CD4-positive, alpha-beta T cell (primary cell): ENCODE data around the gene PMM1. TPM values are rescaled to one million over a fixed set of nuclear protein-coding genes. Genes with fewer than 3 reads are reported as not detected.

Experiments
- ATAC-seq: fragments of 200-7000 bp; cut with Tn5 transposase; one replicate; pipeline ENCODE4 v1.10.0; 2022; ENCODE audit warnings: mild to moderate bottlenecking; ENCODE audit not compliant: poor library complexity
- CTCF ChIA-PET: fragments of 350-600 bp; sonication (Branson Sonifier 250); formaldehyde crosslinking; loops from one replicate; lab custom pipeline; 2021; ENCODE audit warnings: antibody characterized with exemption, inconsistent platforms; lab: Charles Lee
- POLR2A ChIA-PET: fragments of 350-600 bp; sonication (Branson Sonifier 250); formaldehyde crosslinking; loops from one replicate; lab custom pipeline; 2021; ENCODE audit warnings: antibody characterized with exemption, inconsistent platforms; lab: Charles Lee
- DNase-seq, 14 experiments: peaks; one replicate each; pipeline ENCODE4 v3.0.0-alpha.2; 2013 to 2020; ENCODE audit warnings: mixed read lengths in 2 of 14
- H3K27ac ChIP-seq, 2 donors: one replicate each; pipeline versions ENCODE4 v1.5.1 to v1.7.0; 2013; ENCODE audit warnings: low read length in 2 of 2, low read depth in 1 of 2, mild to moderate bottlenecking in 1 of 2
- H3K27me3 ChIP-seq, 2 experiments: 1 replicate in 1 of 2; 2 replicates in 1 of 2; pipeline versions ENCODE4 v1.6.1 to v1.7.0; 2013; ENCODE audit warnings: low read length in 2 of 2, control low read depth in 1 of 2, mild to moderate bottlenecking in 1 of 2, moderate library complexity in 1 of 2; ENCODE audit not compliant: insufficient read depth in 2 of 2, control insufficient read depth in 1 of 2
- H3K36me3 ChIP-seq: one replicate; pipeline ENCODE4 v1.6.1; 2013; ENCODE audit warnings: low read length, control low read depth; ENCODE audit not compliant: insufficient read depth
- H3K4me1 ChIP-seq: one replicate; pipeline ENCODE4 v1.6.1; 2013; ENCODE audit warnings: low read length, control low read depth; ENCODE audit not compliant: insufficient read depth
- H3K4me3 ChIP-seq: one replicate; pipeline ENCODE4 v1.5.1; 2013; ENCODE audit warnings: mild to moderate bottlenecking, low read length, moderate library complexity
- H3K9me3 ChIP-seq, 2 experiments: 1 replicate in 1 of 2; 2 replicates in 1 of 2; pipeline versions ENCODE4 v1.6.1 to v1.7.0; 2013; ENCODE audit warnings: low read length in 2 of 2, mild to moderate bottlenecking in 2 of 2, control low read depth in 1 of 2, moderate library complexity in 1 of 2; ENCODE audit not compliant: control insufficient read depth in 1 of 2, insufficient read depth in 1 of 2
- H3K27ac Mint-ChIP-seq: one replicate; pipeline ENCODE4 v1.8.0; 2020; ENCODE audit warnings: mixed read lengths
- H3K27me3 Mint-ChIP-seq: one replicate; pipeline ENCODE4 v1.8.0; 2021; ENCODE audit warnings: mixed read lengths
- H3K36me3 Mint-ChIP-seq: one replicate; pipeline ENCODE4 v1.8.0; 2021; ENCODE audit warnings: low read depth, mixed read lengths
- H3K4me1 Mint-ChIP-seq: one replicate; pipeline ENCODE4 v1.8.0; 2021; ENCODE audit warnings: low read depth, mixed read lengths
- H3K4me3 Mint-ChIP-seq: one replicate; pipeline ENCODE4 v1.8.0; 2020; ENCODE audit warnings: mild to moderate bottlenecking, mixed read lengths
- H3K9me3 Mint-ChIP-seq: one replicate; pipeline ENCODE4 v1.8.0; 2020; ENCODE audit warnings: mixed read lengths
- CTCF ChIP-seq: fragments of 200-600 bp; IDR thresholded peaks from one replicate; pipeline ENCODE4 v1.8.0; 2022; ENCODE audit warnings: antibody characterized with exemption, mild to moderate bottlenecking
- intact Hi-C, 2 experiments: fragments of 100-400 bp; cut with DNase I in 1 of 2; cut with micrococcal nuclease in 1 of 2; formaldehyde crosslinking; loops; one replicate each; pipeline versions ENCODE4 v1.15.1 to v1.9.0; 2023 to 2025; cut with DNase I, micrococcal nuclease
- total RNA-seq, 174 experiments: library from RNA in 2 of 174; stranded (reverse) in 2 of 174; gene quantifications; one replicate each; pipeline ENCODE4 v1.2.3 and lab custom pipeline; 2021 to 2026

PMM1 gene
- total RNA-seq, 2 experiments from 2014 or later, result 24.8 to 25.5 TPM

- no peak for ATAC-seq
- Mint-ChIP-seq H3K27me3 (peaks cover 25% of the 10 kb centered on the region), H3K27ac (no peak overlapping the region), H3K4me1 (no peaks in the 10 kb centered on the region), H3K9me3 (no peaks in the 10 kb centered on the region), H3K36me3 (no peaks in the 10 kb centered on the region), H3K4me3 (no peak overlapping the region)
- TF ChIP-seq CTCF, result no peak
- Histone ChIP-seq H3K4me1 (no peaks in the 10 kb centered on the region), H3K36me3 (no peaks in the 10 kb centered on the region), H3K27ac (no peak overlapping the region), H3K9me3 (no peaks in the 10 kb centered on the region), H3K4me3 (no peak overlapping the region), H3K27me3 (peaks cover 18 to 20% of the 10 kb centered on the region in 2 experiments)
- CTCF ChIA-PET, result interaction anchor here (1.1 kb wide), 1 partner anchor 154 kb away, joined by 4 read pairs; no protein-coding TSS in a partner anchor
- intact Hi-C loops, result no loop called here
- POLR2A ChIA-PET, result interaction anchor here (0.9 kb wide), 1 partner anchor 32 kb away, joined by 4 read pairs; the partner anchor contains the start of gene PMM1
- peak in 2 of 14 experiments; percentile 6 to 11 for DNase-seq
Measured at GRCh38 chr22:41557401-41558240, 32.0 kb downstream of the PMM1 start.

GRCh38 chr22:41556561-41556960, 33.1 kb downstream of the PMM1 start:
- ChIA-PET POLR2A (no interaction called here), CTCF (no interaction called here)
- no peaks in the 10 kb centered on the region for H3K9me3 ChIP-seq
- Mint-ChIP-seq H3K4me1 (no peaks in the 10 kb centered on the region), H3K9me3 (no peaks in the 10 kb centered on the region), H3K27ac (no peak overlapping the region), H3K27me3 (peaks cover 23% of the 10 kb centered on the region), H3K4me3 (no peak overlapping the region), H3K36me3 (no peaks in the 10 kb centered on the region)
- H3K4me3 ChIP-seq, result no peak overlapping the region
- ATAC-seq (no peak), DNase-seq (no peak)
- intact Hi-C loops, result no loop called here
- no peak for TF ChIP-seq CTCF
- no peaks in the 10 kb centered on the region for H3K4me1 ChIP-seq
- peaks cover 14 to 17% of the 10 kb centered on the region in 2 experiments for H3K27me3 ChIP-seq
- H3K27ac ChIP-seq, result no peak overlapping the region
- no peaks in the 10 kb centered on the region for H3K36me3 ChIP-seq

GRCh38 chr22:41555325-41555982, 34.2 kb downstream of the PMM1 start:
- no peaks in the 10 kb centered on the region for H3K36me3 Mint-ChIP-seq
- CTCF ChIA-PET, result no interaction called here
- POLR2A ChIA-PET, result no interaction called here
- TF ChIP-seq CTCF, result no peak
- H3K36me3 ChIP-seq, result no peaks in the 10 kb centered on the region
- no peaks in the 10 kb centered on the region for H3K9me3 Mint-ChIP-seq
- H3K9me3 ChIP-seq, result no peaks in the 10 kb centered on the region
- H3K27ac ChIP-seq, result no peak overlapping the region
- no peak for ATAC-seq
- peaks cover 15% of the 10 kb centered on the region for H3K27me3 Mint-ChIP-seq
- H3K4me3 Mint-ChIP-seq, result no peak overlapping the region
- H3K27ac Mint-ChIP-seq, result no peak overlapping the region
- no peak overlapping the region for H3K4me3 ChIP-seq
- peaks cover 13 to 14% of the 10 kb centered on the region in 2 experiments for H3K27me3 ChIP-seq
- H3K4me1 Mint-ChIP-seq, result no peaks in the 10 kb centered on the region
- intact Hi-C loops, result no loop called here
- H3K4me1 ChIP-seq, result no peaks in the 10 kb centered on the region
- no peak for DNase-seq
